ENCODE measurements around the gene CLEC16A. TPM values are rescaled to one million over a fixed set of nuclear protein-coding genes. Genes with fewer than 3 reads are reported as not detected.

Gene CLEC16A
- total and polyA plus RNA-seq, 2 donors (not counting 1 experiment from before 2014, with no cell fraction given) = 21.9 to 79.5 TPM

DNA sequence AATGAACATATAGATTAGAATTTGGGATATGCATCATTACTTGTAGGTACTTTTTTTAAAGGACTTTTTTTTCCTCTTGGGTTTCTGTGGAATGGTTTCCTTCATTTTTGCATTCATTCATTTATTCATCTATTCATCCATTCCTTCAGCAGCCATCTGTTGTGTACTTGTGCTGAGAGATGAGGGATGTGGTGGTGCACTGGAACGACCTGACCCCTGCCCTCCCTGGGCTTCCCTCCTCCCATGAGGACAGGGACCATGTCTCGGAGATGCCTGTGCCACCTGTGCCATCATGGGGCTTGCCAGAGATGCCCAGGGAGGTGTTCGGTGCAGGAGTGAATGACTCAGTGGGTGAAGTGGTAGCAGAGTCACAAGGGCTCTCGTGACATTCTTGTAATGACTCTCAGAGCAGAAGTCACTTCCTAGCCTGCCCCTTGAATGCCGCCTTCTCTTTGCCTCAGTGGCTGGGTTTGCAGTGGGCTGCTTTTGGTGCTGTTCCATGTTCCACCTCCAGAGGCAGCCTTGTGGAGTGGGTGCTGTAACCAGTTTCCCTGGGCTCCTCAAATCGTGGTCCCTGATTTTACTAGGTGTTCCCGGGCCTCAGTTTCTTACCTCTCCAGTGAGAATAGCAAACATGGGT is 43.9 kb downstream of the CLEC16A start:
- Histone ChIP-seq H3K4me1 (ENCODE audit: control insufficient read depth in 2 of 2, insufficient read depth in 2 of 2, low read length in 2 of 2) (peaks cover 5 to 8% of the 10 kb centered on the region in 2 donors), H3K36me3 (replicated peaks in 1 of 2; ENCODE audit: control extremely low read depth in 1 of 2, control insufficient read depth in 1 of 2, extremely low read depth in 1 of 2, insufficient read depth in 2 of 2, low read length in 1 of 2) (peaks cover 3 to 49% of the 10 kb centered on the region in 2 experiments), H3K9ac (ENCODE audit: low read length) (no peak overlapping the region), H4K20me1 (ENCODE audit: control insufficient read depth, insufficient read depth, low read length, poor library complexity, severe bottlenecking) (peaks cover 20% of the 10 kb centered on the region), H3K79me2 (ENCODE audit: control insufficient read depth, insufficient read depth, low read length) (peaks cover 31% of the 10 kb centered on the region), H3K27ac (ENCODE audit: low read length in 2 of 2) (no peak overlapping the region), H2AFZ (ENCODE audit: insufficient read depth, low read depth, low read length, poor library complexity, severe bottlenecking) (no peak overlapping the region), H3K27me3 (replicated peaks in 1 of 4; ENCODE audit: control extremely low read depth in 1 of 4, control insufficient read depth in 3 of 4, insufficient read depth in 4 of 4, low read length in 3 of 4) (no peaks in the 10 kb centered on the region), H3K4me3 (ENCODE audit: control extremely low read depth in 1 of 5, extremely low read depth in 1 of 5, insufficient read depth in 1 of 5, low read depth in 2 of 5, low read length in 4 of 5) (no peak overlapping the region), H3K9me3 (ENCODE audit: control extremely low read depth in 1 of 3, control insufficient read depth in 2 of 3, insufficient read depth in 1 of 3, low read length in 2 of 3) (no peaks in the 10 kb centered on the region), H3K4me2 (replicated peaks; ENCODE audit: low read depth, low read length, poor library complexity, severe bottlenecking) (no peak overlapping the region)
- H3K27me3 Mint-ChIP-seq = no peaks in the 10 kb centered on the region
- TF ChIP-seq, protein P1, sequence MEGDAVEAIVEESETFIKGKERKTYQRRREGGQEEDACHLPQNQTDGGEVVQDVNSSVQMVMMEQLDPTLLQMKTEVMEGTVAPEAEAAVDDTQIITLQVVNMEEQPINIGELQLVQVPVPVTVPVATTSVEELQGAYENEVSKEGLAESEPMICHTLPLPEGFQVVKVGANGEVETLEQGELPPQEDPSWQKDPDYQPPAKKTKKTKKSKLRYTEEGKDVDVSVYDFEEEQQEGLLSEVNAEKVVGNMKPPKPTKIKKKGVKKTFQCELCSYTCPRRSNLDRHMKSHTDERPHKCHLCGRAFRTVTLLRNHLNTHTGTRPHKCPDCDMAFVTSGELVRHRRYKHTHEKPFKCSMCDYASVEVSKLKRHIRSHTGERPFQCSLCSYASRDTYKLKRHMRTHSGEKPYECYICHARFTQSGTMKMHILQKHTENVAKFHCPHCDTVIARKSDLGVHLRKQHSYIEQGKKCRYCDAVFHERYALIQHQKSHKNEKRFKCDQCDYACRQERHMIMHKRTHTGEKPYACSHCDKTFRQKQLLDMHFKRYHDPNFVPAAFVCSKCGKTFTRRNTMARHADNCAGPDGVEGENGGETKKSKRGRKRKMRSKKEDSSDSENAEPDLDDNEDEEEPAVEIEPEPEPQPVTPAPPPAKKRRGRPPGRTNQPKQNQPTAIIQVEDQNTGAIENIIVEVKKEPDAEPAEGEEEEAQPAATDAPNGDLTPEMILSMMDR (IDR thresholded peaks at IDR 0.05) = peak; percentile 51
- TF ChIP-seq EZH2 (IDR thresholded peaks at IDR 0.05; ENCODE audit: borderline replicate concordance, insufficient read depth, low read depth, low read length, poor library complexity, severe bottlenecking) = no peak
- ChIA-PET POLR2A (no interaction called here), CTCF (interaction anchor here (0.8 kb wide), 1 partner anchor 8 kb away, joined by 3 read pairs; no protein-coding TSS in a partner anchor)
- WGBS (ENCODE audit: insufficient coverage) = 67% methylated on average over 3 of the region's 7 CpGs
- DNase-seq (peak; percentile 27), ATAC-seq (ENCODE audit: low read depth) (peak; percentile 66)
- intact Hi-C loops (cut with micrococcal nuclease) = no loop called here
- H3K4me3 Mint-ChIP-seq = no peak overlapping the region
- H3K27ac Mint-ChIP-seq = peak overlapping the region; percentile 67
- peaks cover 29% of the 10 kb centered on the region for H3K4me1 Mint-ChIP-seq
- no peaks in the 10 kb centered on the region for H3K9me3 Mint-ChIP-seq (ENCODE audit: insufficient read depth)

DNA sequence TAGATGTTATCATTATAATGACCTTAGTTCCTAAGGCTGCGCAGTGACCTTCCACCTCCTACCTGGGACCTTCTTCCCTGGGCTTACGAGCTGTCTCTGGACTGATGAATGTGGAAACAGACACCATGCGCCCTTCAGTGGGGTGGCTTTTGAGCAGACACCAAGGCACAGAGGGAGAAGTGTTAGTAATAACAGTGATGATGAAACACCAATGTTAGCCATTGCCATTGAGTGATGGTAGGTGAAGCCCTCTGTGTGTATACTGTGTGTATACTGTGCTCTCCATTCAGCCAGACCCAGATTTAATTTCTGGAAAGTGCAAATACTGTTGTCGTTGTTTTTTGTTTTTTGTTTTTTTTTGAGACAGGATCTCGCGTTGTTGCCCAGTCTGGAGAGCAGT is 44.5 kb downstream of the CLEC16A start:
- no peak overlapping the region for H3K9ac ChIP-seq (ENCODE audit: low read length)
- Mint-ChIP-seq H3K27me3 (no peaks in the 10 kb centered on the region), H3K4me1 (peaks cover 24% of the 10 kb centered on the region), H3K4me3 (no peak overlapping the region), H3K27ac (no peak overlapping the region), H3K9me3 (ENCODE audit: insufficient read depth) (no peaks in the 10 kb centered on the region)
- 94% methylated on average over 4 of the region's 6 CpGs for WGBS (ENCODE audit: insufficient coverage)
- H3K9me3 ChIP-seq (ENCODE audit: control extremely low read depth in 1 of 3, control insufficient read depth in 2 of 3, insufficient read depth in 1 of 3, low read length in 2 of 3) = no peaks in the 10 kb centered on the region
- no peak overlapping the region for H3K4me2 ChIP-seq (replicated peaks; ENCODE audit: low read depth, low read length, poor library complexity, severe bottlenecking)
- CTCF ChIA-PET = interaction anchor here (0.8 kb wide), 1 partner anchor 8 kb away, joined by 3 read pairs; no protein-coding TSS in a partner anchor
- H4K20me1 ChIP-seq (ENCODE audit: control insufficient read depth, insufficient read depth, low read length, poor library complexity, severe bottlenecking) = peaks cover 20% of the 10 kb centered on the region
- intact Hi-C loops (cut with micrococcal nuclease) = no loop called here
- H3K36me3 ChIP-seq (replicated peaks in 1 of 2; ENCODE audit: control extremely low read depth in 1 of 2, control insufficient read depth in 1 of 2, extremely low read depth in 1 of 2, insufficient read depth in 2 of 2, low read length in 1 of 2) = peaks cover 3 to 53% of the 10 kb centered on the region in 2 experiments
- no peak for DNase-seq
- H3K27ac ChIP-seq (ENCODE audit: low read length in 2 of 2) = no peak overlapping the region
- H3K4me3 ChIP-seq (ENCODE audit: control extremely low read depth in 1 of 5, extremely low read depth in 1 of 5, insufficient read depth in 1 of 5, low read depth in 2 of 5, low read length in 4 of 5) = no peak overlapping the region
- no peak for ATAC-seq (ENCODE audit: low read depth)
- H2AFZ ChIP-seq (ENCODE audit: insufficient read depth, low read depth, low read length, poor library complexity, severe bottlenecking) = no peak overlapping the region
- H3K79me2 ChIP-seq (ENCODE audit: control insufficient read depth, insufficient read depth, low read length) = peaks cover 31% of the 10 kb centered on the region
- no peaks in the 10 kb centered on the region for H3K27me3 ChIP-seq (replicated peaks in 1 of 4; ENCODE audit: control extremely low read depth in 1 of 4, control insufficient read depth in 3 of 4, insufficient read depth in 4 of 4, low read length in 3 of 4)
- peaks cover 4 to 5% of the 10 kb centered on the region in 2 donors for H3K4me1 ChIP-seq (ENCODE audit: control insufficient read depth in 2 of 2, insufficient read depth in 2 of 2, low read length in 2 of 2)
- POLR2A ChIA-PET = no interaction called here
- TF ChIP-seq, protein P1 (IDR thresholded peaks at IDR 0.05) = peak; percentile 25
- TF ChIP-seq EZH2 (IDR thresholded peaks at IDR 0.05; ENCODE audit: borderline replicate concordance, insufficient read depth, low read depth, low read length, poor library complexity, severe bottlenecking) = no peak
